Measurements from ENCODE around the gene MELTF.

Gene MELTF

DNA sequence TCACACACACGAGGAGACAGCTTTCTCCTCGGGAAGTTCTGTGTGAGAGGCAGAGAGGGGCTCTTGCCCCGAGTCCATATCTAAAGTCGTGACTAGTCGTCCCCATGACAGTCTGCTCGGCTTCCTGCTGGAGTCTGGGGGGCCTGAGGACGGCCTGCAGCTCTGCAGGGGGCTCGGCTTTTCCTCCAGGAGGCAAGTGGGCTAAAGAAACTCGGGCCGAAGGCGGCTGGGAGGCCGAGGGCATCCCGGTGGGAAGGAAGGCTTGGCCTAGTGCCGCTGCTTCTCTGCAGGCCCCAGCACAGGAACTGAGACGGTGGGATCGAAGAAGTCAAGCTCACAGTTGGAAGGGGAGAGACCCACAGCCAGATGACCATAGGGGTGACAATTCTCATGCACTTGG lies 35.6 kb downstream of the MELTF start:
- TF ChIP-seq ZFX (IDR thresholded peaks at IDR 0.05) = no peak
- TF ChIP-seq, protein P1, sequence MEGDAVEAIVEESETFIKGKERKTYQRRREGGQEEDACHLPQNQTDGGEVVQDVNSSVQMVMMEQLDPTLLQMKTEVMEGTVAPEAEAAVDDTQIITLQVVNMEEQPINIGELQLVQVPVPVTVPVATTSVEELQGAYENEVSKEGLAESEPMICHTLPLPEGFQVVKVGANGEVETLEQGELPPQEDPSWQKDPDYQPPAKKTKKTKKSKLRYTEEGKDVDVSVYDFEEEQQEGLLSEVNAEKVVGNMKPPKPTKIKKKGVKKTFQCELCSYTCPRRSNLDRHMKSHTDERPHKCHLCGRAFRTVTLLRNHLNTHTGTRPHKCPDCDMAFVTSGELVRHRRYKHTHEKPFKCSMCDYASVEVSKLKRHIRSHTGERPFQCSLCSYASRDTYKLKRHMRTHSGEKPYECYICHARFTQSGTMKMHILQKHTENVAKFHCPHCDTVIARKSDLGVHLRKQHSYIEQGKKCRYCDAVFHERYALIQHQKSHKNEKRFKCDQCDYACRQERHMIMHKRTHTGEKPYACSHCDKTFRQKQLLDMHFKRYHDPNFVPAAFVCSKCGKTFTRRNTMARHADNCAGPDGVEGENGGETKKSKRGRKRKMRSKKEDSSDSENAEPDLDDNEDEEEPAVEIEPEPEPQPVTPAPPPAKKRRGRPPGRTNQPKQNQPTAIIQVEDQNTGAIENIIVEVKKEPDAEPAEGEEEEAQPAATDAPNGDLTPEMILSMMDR (conservative IDR thresholded peaks at IDR 0.05) = no peak

DNA sequence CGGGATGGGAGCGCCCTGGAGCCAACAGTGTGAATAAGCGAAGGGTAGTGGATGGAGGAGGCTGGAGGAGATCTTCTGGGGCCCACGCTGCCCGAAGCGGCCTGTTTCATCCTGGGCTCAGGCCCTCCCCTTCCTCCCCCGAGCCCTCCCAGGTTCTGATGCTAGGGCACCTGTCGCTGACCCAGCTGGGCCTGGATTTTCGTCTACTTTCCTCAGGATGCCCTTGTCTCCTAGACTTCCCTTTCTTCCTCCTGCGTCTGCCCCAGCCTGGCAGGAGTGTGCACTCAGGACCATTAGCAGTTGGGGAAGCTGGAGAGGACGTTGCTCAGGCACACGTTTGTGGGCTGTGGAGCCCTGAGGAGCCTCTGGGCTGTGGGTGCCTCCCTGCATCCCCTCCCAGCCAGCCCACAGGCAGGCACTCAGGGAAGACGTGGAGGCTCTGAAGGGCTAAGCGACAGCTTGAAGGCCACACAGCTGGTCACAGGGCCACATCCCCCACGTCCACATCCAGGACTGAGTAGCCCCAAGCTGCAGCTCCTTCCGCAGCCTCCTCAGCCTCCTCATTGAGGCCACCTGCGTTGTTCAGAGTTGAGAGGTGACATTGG lies 37.1 kb downstream of the MELTF start:
- no peak overlapping the region for H3K27ac ChIP-seq
- TF ChIP-seq, protein P1 (conservative IDR thresholded peaks at IDR 0.05) = no peak
- TF ChIP-seq ZFX (IDR thresholded peaks at IDR 0.05) = no peak

More for the DNA sequence above, 35.6 kb downstream of the MELTF start:
- no peak overlapping the region for H3K27ac ChIP-seq

DNA sequence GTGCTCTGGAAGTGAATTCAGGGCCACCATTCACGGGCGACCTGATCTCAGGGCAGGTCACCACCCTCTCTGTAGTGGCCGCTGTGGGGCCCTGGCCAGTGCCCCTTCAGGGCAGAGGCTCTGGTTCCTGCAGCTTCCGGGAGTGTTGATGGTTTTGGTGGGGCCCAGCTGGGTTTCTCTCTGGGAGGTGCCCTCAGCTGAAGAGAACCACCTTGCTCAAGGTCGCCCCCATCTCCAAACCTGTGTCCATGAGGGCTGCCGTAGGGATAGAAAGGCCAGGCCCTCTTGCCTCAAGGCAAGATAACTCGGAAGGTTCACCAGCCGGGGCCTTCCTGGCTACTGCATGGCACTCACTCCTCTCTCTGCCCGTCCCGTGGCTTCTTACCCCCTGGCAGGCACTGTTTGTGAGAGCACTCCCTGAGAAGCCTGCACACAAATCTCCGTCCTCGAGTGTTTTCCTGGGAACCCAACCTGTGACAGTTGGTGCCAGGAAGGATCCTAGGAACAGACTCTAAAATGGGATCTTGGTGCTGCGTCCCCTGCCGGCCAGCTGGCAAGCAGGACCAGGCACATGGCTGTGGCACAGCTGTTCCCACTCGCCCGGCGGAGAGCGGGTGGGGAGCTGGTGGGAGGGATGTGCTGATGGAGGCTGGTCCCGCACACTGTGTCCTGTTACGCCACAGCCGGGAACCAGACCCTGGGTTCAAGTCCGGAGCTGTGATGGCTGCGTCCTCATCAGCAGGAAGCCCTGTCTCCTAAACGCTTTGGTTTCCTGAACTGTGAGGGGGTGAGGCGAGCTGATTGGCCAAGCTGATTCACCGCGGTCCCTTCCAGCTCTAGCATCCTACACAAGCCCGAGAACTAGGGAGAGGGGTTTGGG lies 37.8 kb downstream of the MELTF start:
- no peak overlapping the region for H3K27ac ChIP-seq
- no peak for TF ChIP-seq ZFX (IDR thresholded peaks at IDR 0.05)
- TF ChIP-seq, protein P1 (conservative IDR thresholded peaks at IDR 0.05) = no peak

DNA sequence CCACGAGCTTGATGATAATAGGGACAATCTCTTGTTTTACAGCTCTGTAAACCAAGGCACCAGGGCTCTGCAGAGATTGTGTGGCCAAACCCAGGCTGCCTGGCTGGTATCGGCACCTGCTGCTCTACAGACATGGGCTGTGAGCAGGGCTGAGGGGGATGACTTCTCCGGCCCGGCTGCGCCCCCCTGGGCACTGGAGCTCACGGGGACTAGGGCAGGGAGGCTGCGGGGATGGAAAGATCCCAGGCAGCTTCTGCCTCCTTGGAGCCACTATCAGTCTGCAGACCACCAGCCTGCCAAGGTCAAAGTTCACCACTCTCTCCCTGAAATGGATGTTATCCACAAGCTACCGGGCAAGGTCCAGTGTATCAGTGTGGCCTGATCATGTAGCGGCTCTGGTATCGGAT lies 39.0 kb downstream of the MELTF start:
- no peak for TF ChIP-seq ZFX (IDR thresholded peaks at IDR 0.05)
- TF ChIP-seq, protein P1 (conservative IDR thresholded peaks at IDR 0.05) = no peak

DNA sequence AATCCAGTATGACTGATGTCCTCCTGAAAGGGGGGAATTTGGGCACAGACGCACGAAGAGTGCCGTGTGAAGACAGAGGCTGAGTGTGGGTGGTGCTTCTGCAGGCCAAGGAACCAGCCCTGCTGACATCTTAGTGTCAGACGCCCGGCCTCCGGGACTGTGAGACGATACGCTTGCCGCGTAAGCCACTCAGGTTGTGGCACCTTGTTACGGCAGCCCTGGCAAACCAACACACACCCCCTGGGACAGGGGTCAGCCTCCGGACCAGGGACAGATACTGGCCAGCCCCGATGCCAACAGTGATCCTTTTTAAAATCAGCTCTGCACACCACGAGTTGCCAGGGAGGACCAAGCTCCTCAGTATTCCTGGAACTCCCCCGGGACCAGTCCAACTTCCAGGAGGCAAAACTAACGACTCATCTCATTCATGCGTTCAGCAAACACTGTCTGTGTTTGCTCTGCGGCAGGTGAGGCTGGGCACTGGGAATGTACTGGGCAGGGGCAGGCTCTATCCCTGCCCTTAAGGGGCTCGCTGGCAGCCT lies 39.8 kb downstream of the MELTF start:
- TF ChIP-seq, protein P1 (conservative IDR thresholded peaks at IDR 0.05) = no peak
- TF ChIP-seq ZFX (IDR thresholded peaks at IDR 0.05) = no peak

More for the DNA sequence above, 39.0 kb downstream of the MELTF start:
- H3K27ac ChIP-seq = no peak overlapping the region

DNA sequence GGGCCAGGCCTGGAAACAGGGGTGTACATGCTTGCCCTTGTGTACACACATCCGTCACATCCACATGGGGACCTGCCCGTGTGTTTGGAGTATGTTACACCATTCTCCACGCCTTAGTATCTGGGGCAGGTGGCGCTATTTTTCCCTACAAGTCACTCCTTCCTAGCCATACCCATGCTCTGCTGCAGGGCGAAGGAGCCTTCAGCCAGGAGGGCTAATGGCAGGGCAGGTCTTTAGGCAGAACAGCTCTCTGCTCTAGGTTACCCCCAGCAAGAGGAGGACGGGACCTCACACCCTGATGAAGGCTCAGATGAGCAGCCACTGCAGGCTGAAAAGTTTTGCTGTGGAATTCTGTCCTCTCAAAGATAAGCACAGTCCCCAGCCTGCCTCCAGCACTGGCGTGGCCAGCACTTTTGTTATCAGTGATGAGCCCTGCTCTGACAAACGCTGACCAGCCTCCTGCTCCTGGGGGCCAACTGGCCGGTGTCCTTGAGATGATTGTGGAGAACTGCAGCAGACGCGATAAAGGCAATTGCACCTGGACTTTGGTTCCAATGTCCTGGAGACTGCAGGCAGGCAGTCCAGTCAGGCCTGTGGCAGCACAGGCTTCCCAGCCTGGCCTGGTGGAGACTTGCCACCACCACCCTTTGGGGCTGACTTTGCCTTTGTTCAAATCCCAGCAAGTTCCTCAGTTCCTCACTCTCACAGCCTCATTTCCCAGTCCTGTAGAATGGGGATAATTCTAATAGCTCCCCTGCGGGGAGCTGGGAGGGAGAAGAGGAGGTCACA lies 41.2 kb downstream of the MELTF start:
- no peak for TF ChIP-seq ZFX (IDR thresholded peaks at IDR 0.05)
- TF ChIP-seq, protein P1 (conservative IDR thresholded peaks at IDR 0.05) = no peak
- H3K27ac ChIP-seq = no peak overlapping the region

More for the DNA sequence above, 39.8 kb downstream of the MELTF start:
- H3K27ac ChIP-seq = no peak overlapping the region
